ENCODE results near the gene ZMYM2.

Gene ZMYM2

DNA sequence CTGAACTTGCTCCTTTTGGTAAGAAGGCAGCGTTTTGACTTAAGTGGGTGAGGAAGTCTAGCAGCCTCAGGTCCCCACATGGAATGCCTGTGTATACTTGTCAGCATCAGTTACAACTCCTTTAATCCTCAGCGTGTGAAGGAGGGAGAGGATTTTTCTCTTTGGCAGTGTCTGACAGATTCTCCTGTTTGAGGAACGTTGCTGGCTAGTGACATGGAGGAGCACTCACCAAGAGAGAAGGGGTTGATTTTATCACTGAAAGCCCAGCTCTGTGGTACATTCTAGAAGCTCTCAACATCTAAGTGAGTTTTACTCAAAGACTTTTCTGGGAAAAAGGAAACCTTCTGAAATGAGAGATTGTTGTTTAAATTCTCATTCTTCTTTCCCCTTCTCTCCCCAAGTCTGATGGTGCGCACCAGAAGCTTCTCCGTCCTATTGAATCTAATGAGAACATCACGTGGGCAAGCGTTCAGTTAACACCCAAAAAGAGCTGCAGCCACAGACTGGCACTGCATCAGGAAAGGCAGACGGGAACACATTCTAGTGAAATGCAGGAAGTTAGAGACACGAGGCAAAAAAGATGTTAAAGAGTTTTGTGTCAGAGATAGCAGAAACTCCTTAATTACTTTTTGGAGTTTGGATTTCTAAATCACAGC lies 144.1 kb downstream of the ZMYM2 start:
- no peak for DNase-seq (ENCODE audit: low read depth, low spot score)

DNA sequence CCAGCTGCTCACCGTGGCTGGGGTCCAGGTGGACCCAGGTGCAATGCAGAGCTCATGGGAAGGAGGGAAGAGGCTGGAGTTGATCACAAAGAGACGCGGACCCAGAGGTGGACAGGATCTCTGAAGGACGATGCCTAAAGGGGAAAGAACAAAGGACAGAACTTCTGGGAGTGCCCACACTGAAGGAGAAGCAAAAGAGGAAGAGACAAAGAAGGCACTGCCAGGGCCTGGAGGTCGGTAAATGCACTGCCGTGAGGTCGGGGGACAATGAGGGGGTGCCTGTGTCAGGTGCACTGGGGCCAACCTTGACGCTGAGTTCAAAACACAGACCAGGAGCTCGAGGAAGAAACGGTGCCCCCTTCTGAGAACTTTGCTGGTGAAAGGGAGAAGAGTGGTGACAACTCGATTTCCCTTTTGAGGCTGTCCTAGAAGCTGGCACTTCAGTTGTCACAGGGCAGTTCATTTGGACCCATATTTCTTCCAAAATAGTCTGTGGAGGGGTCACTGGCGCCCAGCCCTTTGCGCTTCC lies 146.7 kb downstream of the ZMYM2 start:
- no peak for DNase-seq (ENCODE audit: low read depth, low spot score)

DNA sequence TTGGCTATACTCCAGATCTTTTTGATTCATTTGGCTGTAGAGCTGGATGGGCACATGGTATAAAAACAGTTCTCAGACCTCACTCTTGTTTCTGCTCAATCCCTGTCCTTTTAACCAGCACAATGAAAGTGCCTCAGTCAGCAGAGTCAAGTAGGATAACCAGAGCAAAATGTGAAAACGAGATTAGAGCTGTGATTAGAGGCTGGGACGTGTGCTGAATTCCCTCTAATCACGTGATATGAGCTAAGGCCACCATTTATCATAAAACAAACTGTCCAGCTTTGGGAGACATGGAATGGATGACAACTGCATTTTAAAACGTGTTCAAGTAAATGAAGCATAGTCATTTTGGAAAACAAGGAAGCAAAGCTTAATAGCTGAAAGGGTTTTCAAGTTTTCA lies 148.2 kb downstream of the ZMYM2 start:
- no peak for DNase-seq (ENCODE audit: low read depth, low spot score)

DNA sequence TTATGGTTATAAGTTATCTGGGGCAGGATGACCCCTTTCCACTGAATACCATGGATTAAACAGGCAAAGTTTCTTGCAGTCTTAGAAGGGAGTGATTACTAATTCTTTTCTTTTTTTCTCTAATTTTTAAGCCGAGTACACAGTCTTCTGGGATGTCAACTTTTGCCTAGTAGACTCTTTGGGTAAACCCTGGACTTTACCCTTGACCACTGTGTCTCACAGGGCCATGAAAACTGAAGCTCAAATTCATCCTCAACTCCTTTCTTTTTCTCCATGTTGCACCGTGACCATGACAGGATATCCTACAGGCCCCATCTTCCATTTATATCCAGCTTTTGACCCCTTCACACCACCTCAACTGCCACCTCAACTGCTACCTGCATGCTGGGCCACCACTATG lies 150.5 kb downstream of the ZMYM2 start:
- DNase-seq (ENCODE audit: low read depth, low spot score), result no peak

DNA sequence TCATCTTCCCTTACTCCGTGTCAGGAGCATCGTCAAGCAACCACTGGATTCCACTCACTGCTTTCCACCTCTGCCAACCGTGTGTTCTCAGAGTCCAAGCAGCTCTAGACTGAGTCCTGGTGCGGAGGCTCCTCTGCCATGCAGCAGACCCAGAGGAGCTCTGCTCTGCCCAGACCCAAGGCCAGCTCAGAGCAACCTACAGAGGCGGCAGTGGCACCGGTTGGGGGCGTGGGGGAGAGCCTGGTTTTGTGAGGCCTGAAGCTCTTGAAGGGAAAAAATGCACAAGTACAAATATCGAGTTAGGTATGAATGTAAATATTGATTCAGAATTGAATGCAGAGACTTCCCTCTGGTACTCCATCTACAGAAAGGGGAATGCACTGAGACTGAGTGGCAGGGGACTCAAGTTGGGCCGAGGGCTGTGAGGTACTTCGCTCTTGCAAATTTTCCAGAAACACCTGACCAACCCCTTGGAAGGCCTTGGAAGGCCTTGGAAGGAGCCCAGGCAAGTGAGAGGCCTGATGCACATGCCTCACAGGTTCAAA lies 155.6 kb downstream of the ZMYM2 start:
- DNase-seq (ENCODE audit: low read depth, low spot score), result no peak

DNA sequence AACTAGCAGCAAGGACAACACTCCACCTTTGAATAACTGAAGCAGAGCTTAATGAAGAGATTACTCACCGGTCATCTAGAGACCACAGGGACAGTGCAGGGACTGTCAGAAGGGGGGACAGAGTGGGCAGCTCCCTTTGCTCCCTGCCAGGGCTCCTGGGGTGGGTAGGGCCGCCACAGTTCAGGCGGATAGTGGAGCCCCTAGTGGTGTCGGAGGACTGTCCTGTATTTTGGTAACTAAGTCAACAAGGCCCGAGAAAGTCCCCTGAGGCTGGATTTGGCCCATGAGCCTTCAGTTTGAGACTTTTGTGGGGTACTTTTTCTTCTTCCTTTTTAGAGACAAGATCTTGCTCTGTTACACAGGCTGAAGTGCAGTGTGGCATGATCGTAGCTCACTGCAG lies 157.7 kb downstream of the ZMYM2 start:
- DNase-seq (ENCODE audit: low read depth, low spot score), result no peak

DNA sequence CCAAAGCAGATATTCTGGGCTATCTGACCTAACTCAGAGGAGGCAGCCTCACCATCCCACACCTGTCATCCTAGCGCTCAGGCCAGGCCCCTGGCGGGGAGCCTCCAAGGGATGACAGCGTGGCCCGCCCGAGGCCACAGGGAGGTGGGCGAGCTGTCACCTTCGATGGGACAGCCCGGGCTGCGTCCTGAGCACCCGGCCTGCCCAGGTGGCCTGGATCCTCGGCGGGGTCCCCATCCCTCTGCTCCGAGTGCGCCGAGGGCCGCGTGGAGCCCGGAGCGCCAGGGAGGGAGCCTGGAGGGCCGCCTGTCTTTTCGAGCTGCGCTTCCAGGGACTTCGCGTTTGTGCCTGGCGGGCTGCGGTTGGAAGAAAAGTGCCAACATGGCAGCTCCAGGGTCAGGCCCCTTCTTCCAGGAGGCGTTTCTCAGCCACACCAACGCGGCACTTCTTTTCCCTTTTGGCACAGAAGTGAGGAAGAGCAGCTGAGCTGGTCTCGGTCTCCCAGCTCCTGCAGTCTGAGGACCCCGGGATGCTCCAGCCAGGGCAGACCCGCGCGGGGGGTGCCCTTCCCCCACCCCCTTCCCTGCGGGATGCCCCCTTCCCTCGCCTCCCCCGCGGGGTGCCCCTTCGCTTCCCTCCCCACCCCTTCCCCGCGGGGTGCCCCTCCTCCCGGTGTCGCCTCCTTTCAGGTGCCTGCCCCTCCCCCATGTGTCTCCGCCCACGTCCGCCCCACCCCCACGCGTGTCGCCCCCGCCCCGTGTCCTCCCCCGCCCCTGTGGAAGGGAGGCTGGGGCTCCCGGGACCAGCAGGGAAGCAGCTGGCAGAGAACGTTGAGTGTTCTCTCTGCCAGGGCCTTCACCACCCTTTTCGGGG lies 160.0 kb downstream of the ZMYM2 start:
- no peak for DNase-seq (ENCODE audit: low read depth, low spot score)

DNA sequence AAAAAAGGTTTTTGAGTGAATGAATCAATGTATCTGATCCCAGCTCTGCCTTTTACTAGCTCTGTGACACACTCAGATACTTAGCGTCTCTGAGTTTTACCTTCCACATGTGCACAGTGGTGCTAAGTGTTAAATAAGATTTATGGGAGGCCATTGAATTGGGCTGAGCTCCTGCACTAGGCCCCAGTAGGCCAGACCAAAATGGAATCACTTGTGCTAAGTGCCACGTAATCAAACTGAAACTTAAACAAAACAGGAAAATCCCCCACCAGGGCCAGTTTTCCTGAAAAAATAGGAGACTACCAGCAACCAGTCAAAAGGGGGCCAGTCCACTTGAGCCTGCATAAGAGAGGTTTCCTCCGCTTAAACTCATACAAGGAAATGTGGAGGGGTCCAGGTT lies 161.4 kb downstream of the ZMYM2 start:
- no peak for DNase-seq (ENCODE audit: low read depth, low spot score)

DNA sequence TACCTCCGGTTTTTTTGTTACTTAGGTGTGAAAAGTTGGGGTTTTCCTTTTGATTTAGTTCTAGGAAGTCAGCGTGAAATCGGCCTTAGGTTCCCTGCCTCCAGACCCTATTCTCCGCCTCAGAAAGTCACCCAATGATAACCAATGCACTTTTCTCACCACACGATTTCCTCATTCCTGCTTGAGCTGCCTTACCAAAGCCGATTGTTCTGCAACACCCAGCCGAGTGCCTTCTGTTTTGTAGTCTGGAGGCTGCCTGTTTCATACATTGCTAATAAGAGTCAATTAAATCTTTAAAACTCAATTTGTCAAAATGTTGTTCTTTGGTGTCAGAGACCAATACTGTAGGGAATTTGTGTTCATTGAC lies 162.6 kb downstream of the ZMYM2 start:
- DNase-seq (ENCODE audit: low read depth, low spot score), result no peak

DNA sequence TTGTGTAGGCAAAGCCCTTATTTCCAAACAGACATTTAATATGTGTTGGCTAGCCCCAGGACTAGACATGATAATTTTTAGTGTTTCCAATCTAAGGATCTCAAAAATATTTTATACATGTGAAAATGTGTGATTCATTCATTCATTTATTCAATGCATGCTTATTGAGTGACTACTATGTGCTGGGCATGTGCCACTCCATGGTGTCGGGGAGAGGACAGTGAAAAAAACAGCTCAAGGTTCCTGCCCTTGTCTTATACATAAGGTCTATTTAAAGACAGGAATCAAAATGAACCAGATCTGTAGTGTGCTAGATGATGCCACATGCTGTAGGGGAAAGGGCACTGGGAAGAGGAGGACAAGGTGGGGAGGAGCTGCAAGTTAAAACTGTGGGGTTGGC lies 165.8 kb downstream of the ZMYM2 start:
- DNase-seq (ENCODE audit: low read depth, low spot score), result no peak

DNA sequence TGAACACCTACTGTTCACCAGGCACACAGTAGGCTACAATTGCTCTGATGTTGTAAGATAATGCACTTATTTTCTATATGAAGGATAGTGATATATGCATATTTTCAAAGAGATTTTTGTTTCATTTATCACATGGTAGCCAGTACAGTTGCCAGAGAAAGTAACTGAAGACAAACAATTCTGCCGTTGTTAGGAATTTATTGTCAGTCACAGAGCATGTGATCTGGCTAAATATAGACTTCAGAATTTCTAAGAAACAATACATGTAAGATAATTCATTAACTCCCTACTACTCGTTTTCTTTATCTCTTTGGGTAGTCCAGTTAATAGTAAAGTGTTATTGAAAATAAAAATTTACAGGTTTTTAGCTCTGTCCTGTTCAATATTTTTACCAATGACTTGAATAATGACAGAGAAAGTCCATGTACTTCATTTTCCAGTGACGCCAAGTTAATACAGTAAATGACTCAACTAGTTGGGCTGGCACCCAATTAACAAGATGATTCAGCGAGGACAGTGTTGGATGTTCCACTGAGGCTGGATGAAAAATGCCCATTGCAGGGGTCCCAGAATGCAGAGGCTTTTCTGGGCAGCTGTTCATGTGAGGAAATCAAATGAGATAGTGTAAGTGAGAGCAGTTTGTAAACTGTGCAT lies 166.7 kb downstream of the ZMYM2 start:
- DNase-seq (ENCODE audit: low read depth, low spot score), result no peak

DNA sequence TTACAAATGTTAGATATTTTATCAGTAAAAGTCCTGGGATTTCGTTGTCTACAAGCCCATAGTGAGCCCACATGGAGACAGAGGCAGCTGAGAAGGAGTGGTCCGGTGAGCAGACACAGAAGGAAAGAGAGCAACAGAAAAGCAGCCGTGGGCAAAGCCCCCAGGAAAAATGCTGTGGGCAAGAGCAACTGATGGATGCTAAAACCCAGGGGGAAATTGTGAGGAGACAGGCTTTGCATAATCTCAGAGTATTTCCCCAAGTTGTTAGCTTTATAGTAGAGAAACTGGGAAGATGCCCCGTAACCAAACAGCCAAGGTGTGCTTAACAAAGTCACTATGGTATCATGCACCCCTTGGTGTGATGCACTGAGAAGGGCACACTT lies 167.2 kb downstream of the ZMYM2 start:
- DNase-seq (ENCODE audit: low read depth, low spot score), result no peak

DNA sequence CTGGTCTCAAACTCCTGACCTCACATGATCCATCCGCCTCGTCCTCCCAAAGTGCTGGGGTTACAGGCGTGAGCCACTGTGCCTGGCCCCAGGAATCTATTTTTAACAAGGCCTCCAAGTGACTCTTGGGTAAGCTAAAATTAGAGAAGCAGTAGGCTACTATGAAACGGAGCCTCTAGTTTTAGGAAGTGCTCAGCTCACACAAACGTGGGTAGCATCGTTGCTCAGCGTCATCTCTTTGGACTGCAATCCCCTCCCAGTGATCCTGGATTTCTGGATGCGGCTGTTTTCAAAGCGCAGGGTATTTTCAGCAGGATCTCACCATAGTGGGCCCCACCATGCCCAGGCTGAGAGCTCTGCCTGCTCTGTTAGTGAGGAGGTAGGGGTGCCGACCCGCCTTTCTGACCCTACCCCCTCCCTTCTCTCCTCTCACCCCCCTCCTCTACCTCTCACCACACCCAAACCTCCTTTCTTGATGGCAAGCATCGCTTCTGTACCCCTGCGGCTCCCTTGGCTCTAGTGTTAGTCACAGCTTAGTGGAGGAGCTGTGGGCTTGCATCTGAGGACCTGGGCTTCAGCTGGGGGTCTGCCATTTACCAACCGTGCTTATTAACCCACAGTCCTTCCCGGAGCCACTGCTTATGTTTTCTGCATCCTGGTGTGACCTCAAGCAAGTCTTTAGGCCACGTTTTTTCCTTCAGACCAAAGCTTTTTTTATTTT lies 168.2 kb downstream of the ZMYM2 start:
- no peak for DNase-seq (ENCODE audit: low read depth, low spot score)

DNA sequence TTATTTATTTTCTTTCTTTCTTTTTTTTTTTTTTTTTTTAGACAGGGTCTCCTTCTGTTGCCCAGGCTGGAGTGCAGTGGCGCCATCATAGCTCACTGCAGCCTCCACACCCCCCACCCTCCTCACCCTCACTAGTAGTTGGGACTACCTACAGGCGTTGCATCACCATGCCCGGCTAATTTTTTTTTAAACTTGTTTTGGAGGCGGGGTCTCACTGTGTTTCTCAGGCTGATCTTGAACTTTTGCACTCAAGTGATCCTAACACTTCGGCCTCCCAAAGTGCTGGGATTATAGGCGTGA lies 168.7 kb downstream of the ZMYM2 start:
- no peak for DNase-seq (ENCODE audit: low read depth, low spot score)

DNA sequence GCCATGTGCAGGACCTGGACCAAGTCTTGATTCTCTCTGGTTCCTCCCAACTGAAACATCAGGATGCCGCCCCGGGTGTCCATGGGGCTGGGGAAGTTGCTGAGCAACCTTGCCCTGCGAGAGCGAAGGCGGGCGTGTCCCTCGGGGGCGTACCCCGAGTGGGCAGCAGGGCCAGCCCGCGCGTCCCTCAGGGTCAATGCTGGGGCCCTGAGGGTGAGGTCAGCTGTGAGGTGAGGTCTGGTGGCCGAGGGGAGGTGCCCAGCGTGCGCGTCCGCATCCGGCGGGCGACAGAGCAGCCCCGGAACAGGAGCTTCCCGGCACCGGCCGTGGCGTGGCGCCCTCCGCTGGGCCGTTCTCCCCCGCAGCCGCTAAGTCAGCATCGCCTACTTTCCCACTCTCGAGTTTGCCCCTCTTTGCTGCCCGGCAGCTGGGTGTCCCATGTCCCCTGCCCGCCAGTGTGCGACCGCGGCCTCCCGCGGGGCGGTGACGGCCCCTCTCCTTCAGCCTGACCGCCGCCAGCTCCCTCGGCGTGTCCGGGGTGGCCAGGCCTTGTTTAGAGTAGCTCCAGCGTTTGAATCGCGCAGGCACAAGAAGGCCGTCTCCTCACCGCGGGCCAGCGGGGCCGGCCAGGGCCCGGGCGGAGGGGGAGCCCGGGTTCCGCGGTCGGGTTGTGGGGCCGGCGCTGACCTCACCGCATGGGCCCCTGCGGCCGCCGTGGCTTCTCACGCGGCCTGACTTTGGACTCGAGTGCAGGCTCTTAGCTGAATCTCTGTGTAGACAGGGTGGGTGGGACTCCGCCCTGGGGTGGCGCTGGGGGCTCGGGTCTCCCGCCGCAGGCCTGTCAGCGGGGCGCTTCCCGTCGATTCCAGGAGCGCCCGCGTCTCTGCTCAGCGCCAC lies 169.3 kb downstream of the ZMYM2 start:
- DNase-seq (ENCODE audit: low read depth, low spot score), result no peak

DNA sequence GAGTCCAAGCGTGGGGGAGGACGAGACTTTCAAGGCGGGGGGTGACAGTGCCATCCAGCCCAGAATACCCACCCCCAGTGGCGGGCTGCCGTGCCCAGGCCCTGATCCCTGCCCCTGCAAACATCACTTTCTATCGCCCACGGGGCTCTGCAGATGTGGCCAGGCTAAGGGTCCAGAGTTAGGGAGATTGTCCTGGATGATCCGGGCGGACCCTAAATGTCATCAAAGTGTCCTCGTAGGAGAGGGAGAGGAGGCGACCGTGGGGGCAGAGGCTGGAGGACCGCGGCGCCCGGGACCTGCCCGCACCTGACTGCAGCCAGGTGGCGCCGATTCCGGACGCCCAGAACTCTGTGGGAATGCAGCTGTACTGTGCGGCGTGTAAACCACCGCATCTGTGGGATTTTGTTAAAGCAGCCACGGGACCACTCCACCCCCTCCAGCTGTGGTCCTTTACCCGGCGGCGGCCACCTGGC lies 170.0 kb downstream of the ZMYM2 start:
- DNase-seq (ENCODE audit: low read depth, low spot score), result no peak

DNA sequence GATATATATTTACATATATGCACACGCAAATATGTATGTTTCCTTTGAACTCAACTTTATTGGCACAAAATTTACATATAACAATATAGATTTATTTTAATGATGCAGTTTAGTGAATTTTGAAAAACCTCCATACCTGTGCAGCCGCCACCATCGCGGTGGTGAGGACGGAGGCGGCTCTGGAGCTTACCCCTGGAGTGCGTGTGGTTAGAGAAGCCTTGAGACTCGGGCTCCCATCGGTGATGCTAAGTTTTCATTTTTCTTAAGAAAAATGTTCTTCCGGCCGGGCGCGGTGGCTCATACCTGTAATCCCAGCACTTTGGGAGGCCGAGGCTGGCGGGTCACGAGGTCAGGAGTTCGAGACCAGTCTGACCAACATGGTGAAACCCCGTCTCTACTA lies 170.5 kb downstream of the ZMYM2 start:
- no peak for DNase-seq (ENCODE audit: low read depth, low spot score)

DNA sequence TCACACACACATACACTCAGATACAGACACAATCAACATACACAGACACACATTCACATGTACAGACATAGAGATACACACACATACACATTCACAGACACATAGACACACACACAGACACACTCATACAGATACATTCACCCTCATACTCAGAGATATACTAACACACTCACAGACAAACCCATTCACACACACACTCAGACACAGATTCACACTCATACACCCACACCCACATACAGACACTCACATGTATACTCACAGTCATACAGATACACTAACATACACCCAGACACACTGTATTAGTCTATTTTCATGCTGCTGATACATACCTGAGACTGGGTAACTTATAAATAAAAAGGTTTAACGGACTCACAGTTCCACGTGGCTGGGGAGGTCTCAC lies 171.5 kb downstream of the ZMYM2 start:
- DNase-seq (ENCODE audit: low read depth, low spot score), result no peak

DNA sequence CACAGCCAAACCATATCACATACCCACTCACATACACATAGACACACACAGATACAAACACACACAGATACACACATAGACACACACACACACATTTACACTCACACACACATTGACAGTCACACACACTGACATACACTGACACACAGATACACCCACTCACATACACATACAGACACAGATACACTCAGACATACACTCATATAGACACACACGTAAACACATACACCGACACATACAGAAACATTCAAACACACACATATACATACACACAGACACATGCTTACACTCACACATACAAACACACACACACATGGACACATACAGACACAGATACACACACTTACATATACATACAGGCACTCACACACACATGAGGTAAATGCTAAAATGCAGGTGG lies 172.1 kb downstream of the ZMYM2 start:
- DNase-seq (ENCODE audit: low read depth, low spot score), result no peak

DNA sequence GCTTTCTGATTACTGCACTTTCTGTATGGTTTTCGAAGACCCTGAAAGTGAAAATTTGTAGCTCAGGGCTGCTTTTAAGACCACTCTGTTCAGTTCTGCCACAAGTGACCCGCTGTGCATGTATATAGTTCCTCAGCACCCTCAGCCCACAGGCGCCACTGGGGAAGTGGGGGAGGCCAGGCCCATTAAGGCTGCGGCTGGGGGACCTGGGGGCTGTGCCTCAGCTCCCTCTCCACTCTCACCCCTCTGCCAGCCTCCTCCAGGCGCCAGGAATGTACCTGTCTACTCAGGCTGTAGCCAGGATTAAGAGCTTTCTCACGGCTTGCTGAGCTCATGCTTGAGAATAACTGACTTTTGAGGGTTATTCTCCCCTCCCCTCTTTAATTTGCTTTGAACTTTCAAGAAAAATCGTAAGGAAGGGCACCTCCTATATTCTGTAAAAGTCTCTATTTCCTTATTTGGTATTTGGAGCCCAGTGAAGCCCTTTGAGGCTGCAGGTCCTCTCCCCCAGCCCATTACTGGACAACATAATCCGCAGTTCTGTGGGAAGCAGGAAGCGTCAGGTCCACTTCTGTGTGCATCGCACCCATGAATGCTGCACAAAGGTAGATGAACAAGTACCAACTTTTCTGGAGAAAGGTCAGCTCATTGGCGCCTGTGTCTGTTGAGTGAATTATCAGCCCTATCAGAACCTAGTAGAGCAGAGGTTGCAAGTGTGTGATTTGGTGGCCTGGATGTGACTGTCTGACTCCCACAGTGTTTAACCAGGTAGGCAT lies 172.7 kb downstream of the ZMYM2 start:
- DNase-seq (ENCODE audit: low read depth, low spot score), result no peak

Measured in activated CD4-positive, CD25-positive, alpha-beta regulatory T cell treated with anti-CD3 and anti-CD28 coated beads, Interleukin-2, amount 50 U/mL, for 16 hours (primary cell).